ENCODE results near the gene LIMK2.

Gene LIMK2

GRCh38 chr22:31272522-31273446 lies 60.7 kb downstream of the LIMK2 start:
- no peak for DNase-seq (ENCODE audit: low read depth in 2 of 2)

GRCh38 chr22:31274017-31274416 lies 61.9 kb downstream of the LIMK2 start:
- DNase-seq (ENCODE audit: low read depth in 2 of 2): no peak

- no peak for DNase-seq (ENCODE audit: low read depth in 2 of 2)
Measured at GRCh38 chr22:31275018-31275417, 62.9 kb downstream of the LIMK2 start.

- no peak for DNase-seq (ENCODE audit: low read depth in 2 of 2)
Measured at GRCh38 chr22:31275576-31275975, 63.5 kb downstream of the LIMK2 start.

- DNase-seq (ENCODE audit: low read depth in 2 of 2): no peak
Measured at GRCh38 chr22:31276426-31277167, 64.5 kb downstream of the LIMK2 start.

- no peak for DNase-seq (ENCODE audit: low read depth in 2 of 2)
Measured at GRCh38 chr22:31277741-31278140, 65.6 kb downstream of the LIMK2 start.

GRCh38 chr22:31278151-31278621 lies 66.1 kb downstream of the LIMK2 start:
- no peak for DNase-seq (ENCODE audit: low read depth in 2 of 2)

DNA sequence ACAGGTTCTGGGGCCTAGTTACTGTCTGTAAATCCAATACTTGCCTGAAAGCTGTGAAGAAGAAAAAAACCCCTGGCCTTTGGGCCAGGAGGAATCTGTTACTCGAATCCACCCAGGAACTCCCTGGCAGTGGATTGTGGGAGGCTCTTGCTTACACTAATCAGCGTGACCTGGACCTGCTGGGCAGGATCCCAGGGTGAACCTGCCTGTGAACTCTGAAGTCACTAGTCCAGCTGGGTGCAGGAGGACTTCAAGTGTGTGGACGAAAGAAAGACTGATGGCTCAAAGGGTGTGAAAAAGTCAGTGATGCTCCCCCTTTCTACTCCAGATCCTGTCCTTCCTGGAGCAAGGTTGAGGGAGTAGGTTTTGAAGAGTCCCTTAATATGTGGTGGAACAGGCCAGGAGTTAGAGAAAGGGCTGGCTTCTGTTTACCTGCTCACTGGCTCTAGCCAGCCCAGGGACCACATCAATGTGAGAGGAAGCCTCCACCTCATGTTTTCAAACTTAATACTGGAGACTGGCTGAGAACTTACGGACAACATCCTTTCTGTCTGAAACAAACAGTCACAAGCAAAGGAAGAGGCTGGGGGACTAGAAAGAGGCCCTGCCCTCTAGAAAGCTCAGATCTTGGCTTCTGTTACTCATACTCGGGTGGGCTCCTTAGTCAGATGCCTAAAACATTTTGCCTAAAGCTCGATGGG lies 66.7 kb downstream of the LIMK2 start:
- no peak for DNase-seq (ENCODE audit: low read depth in 2 of 2)

DNA sequence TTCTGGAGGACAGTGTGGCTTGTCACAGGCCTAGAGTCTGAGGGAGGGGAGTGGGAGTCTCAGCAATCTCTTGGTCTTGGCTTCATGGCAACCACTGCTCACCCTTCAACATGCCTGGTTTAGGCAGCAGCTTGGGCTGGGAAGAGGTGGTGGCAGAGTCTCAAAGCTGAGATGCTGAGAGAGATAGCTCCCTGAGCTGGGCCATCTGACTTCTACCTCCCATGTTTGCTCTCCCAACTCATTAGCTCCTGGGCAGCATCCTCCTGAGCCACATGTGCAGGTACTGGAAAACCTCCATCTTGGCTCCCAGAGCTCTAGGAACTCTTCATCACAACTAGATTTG lies 67.2 kb downstream of the LIMK2 start:
- no peak for DNase-seq (ENCODE audit: low read depth in 2 of 2)

- no peak for DNase-seq (ENCODE audit: low read depth in 2 of 2)
Measured at GRCh38 chr22:31279821-31280505, 67.9 kb downstream of the LIMK2 start.

GRCh38 chr22:31281733-31282132 lies 69.6 kb downstream of the LIMK2 start:
- DNase-seq (ENCODE audit: low read depth in 2 of 2): no peak

DNA sequence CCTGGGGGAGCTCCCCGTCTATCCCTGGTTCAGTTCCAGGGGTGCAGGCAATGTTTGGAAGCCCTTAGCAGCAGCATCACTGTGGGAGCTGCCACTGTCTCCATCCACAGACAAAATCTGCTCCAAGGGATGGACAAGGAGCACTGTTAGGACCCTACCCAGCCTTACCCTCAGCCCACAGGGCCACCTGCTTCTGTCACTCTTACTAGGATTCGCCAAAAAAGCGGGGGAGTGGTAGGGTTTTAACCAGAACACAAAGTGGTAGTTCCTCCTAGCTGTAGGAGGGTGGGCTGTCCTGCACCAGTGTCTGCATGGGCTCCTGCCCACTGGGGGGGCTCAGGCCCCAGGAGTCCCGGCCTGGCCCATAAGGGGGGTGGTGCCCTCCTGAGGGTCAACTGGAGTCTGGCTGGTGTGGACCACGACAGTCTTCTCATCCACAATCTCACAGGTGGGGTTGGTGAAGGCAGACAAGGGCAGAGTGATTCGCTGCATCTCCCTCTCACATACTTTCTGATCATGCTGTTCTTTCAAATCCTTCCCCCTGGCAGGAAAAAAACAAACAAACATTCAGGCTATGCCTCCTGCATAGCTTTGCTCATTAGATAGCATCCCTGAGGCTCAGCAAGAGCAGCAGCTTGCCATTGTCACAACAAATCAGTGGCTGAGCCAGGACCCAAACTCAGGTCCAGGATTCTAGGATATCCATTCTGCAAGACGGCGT lies 70.8 kb downstream of the LIMK2 start:
- no peak for DNase-seq (ENCODE audit: low read depth in 2 of 2)

GRCh38 chr22:31284281-31285155 lies 72.4 kb downstream of the LIMK2 start:
- DNase-seq (ENCODE audit: low read depth in 2 of 2): no peak

DNA sequence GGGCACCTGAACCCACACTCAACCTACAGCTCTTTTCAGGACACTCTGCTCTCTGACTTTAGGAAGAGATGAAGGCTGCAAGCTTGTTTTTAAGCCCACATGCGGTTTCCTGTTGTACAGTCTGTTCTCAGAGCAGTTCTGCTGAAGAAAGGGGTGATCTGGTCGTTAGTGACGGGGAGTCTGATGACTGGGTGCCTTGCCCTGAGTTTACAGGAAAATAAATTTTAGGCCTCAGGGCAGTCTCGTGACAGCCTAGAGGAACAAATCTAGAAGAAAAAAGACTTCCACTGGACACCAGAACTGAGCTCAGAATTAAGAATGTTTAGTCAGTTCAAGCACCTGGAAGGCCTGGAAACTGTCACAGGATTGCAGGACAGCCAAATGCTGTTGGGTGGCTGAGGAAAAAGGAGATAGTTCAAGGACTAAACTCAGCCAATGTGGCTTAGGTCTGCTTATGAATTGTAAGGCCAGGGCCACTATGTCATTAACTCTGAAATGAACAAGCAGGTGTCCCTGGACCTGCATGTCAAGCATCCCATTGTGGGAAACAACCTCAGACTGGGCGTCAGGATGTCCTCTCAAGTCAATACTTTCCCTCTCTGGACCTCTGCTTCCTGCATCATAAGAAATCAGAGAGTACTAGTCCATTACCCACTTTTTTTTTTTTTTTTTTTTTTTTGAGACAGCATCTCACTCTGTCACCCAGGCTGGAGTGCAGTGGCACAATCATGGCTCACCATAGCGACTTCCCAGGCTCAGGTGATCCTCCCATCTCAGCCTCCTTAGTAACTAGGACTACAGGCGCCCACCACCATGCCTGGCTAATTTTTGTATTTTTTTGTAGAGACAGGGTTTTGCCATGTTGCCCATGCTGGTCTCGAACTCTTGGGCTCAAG lies 74.5 kb downstream of the LIMK2 start:
- no peak for DNase-seq (ENCODE audit: low read depth in 2 of 2)

DNA sequence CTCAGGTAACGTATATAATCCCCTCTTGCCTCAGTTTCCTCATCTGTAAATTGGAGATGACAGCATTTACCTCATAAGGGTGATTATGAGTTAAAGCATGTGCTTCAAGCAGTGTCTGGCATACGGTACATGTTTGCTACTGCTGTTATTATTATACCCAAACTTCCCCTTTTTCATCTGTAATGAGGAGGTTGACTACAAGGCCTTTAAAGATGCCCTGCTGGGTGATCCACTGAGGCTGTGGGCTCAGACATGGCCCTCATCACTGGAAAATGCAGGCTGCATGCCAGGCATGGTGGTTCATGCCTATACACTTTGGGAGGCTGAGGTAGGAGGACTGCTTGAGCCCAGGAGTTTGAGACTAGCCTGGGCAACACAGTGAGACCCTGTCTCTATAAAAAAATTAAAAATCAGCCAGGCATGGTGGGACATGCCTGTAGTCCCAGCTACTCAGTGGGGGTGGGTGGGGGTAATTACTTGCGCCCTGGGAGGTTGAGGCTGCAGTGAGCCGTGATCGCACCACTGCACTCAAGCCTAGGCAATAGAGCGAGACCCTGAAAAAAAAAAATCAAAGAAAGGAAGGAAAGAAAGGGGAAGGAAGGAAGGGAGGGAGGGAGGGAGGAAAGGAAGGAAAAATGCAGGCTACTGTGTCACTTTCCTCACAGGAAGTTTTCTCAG lies 75.9 kb downstream of the LIMK2 start:
- no peak for DNase-seq (ENCODE audit: low read depth in 2 of 2)

- no peak for DNase-seq (ENCODE audit: low read depth in 2 of 2)
Measured at GRCh38 chr22:31288496-31289240, 76.6 kb downstream of the LIMK2 start.

- DNase-seq (ENCODE audit: low read depth in 2 of 2): no peak
Measured at GRCh38 chr22:31289344-31289743, 77.2 kb downstream of the LIMK2 start.
